HepG2 (cell line): ENCODE data around the gene ARRDC3. TPM values are rescaled to one million over a fixed set of nuclear protein-coding genes. Genes with fewer than 3 reads are reported as not detected.

ENCODE experiments used
- ARNTL ChIP-seq: sonication (generic); formaldehyde crosslinking; IDR thresholded peaks from 2 replicates; pipeline ENCODE4 v1.4.0; 2020; ENCODE audit warnings: mild to moderate bottlenecking, missing genetic modification reagents
- CBX5 ChIP-seq: sonication (generic); formaldehyde crosslinking; IDR thresholded peaks from 2 replicates; pipeline ENCODE4 v1.4.0; 2020; ENCODE audit warnings: missing genetic modification reagents, borderline replicate concordance
- ELF1 ChIP-seq: sonication (generic); formaldehyde crosslinking; IDR thresholded peaks from 2 replicates; pipeline ENCODE4 v1.4.0; 2020; ENCODE audit warnings: missing genetic modification reagents
- GATAD1 ChIP-seq: IDR thresholded peaks from 2 replicates; pipeline ENCODE4 v1.6.1; 2016; ENCODE audit warnings: missing genetic modification reagents, missing compliant biosample characterization
- HES4 ChIP-seq: sonication (generic); formaldehyde crosslinking; IDR thresholded peaks from 2 replicates; pipeline ENCODE4 v1.9.0; 2021; ENCODE audit warnings: mild to moderate bottlenecking, missing genetic modification reagents, borderline replicate concordance
- HMGXB4 ChIP-seq, 2 experiments: sonication (generic) in 1 of 2; formaldehyde crosslinking in 1 of 2; IDR thresholded peaks; 2 replicates each; pipeline versions ENCODE4 v1.4.0 to v1.6.1; 2018 to 2020; ENCODE audit warnings: missing genetic modification reagents in 2 of 2, borderline replicate concordance in 1 of 2, low read depth in 1 of 2, mild to moderate bottlenecking in 1 of 2, missing biosample characterization in 1 of 2
- IRF9 ChIP-seq: sonication (generic); formaldehyde crosslinking; IDR thresholded peaks from 2 replicates; pipeline ENCODE4 v1.8.0; 2022; ENCODE audit warnings: missing genetic modification reagents, mild to moderate bottlenecking, borderline replicate concordance
- MXI1 ChIP-seq: IDR thresholded peaks from 3 replicates; pipeline ENCODE4 v1.6.1; 2012; ENCODE audit warnings: low read depth, low read length, inconsistent platforms, borderline replicate concordance
- PBX2 ChIP-seq: IDR thresholded peaks from 2 replicates; pipeline ENCODE4 v1.6.1; 2016; ENCODE audit warnings: control low read depth
- RBAK ChIP-seq: sonication (generic); formaldehyde crosslinking; IDR thresholded peaks from 2 replicates; pipeline ENCODE4 v1.5.1; 2020; ENCODE audit warnings: mild to moderate bottlenecking, missing genetic modification reagents
- RBFOX2 ChIP-seq: fragments of 200-400 bp; formaldehyde crosslinking; IDR thresholded peaks from 2 replicates; pipeline ENCODE4 v1.6.1; 2017; ENCODE audit warnings: low read depth, mild to moderate bottlenecking, low read length
- SOX6 ChIP-seq, 2 experiments: fragments of 450-650 bp in 1 of 2; sonication (generic) in 1 of 2; formaldehyde crosslinking in 1 of 2; IDR thresholded peaks; 2 replicates each; pipeline versions ENCODE4 v1.4.0 to v1.6.1; 2017 to 2020; ENCODE audit warnings: antibody characterized with exemption in 1 of 2, mild to moderate bottlenecking in 1 of 2, missing genetic modification reagents in 1 of 2
- SP2 ChIP-seq: sonication (generic); formaldehyde crosslinking; IDR thresholded peaks from 2 replicates; pipeline ENCODE4 v1.5.1; 2020; ENCODE audit warnings: mild to moderate bottlenecking, missing genetic modification reagents
- SPEN ChIP-seq: sonication (generic); formaldehyde crosslinking; IDR thresholded peaks from 2 replicates; pipeline ENCODE4 v1.5.1; 2020; ENCODE audit warnings: low read depth, mild to moderate bottlenecking, missing genetic modification reagents
- TFDP1 ChIP-seq: IDR thresholded peaks from 2 replicates; pipeline ENCODE4 v1.6.1; 2016; ENCODE audit warnings: missing compliant biosample characterization, missing genetic modification reagents, borderline replicate concordance
- THAP11 ChIP-seq: IDR thresholded peaks from 2 replicates; pipeline ENCODE4 v1.6.1; 2016; ENCODE audit warnings: missing biosample characterization, missing genetic modification reagents
- UBTF ChIP-seq: sonication (generic); formaldehyde crosslinking; IDR thresholded peaks from 2 replicates; pipeline ENCODE4 v1.4.0; 2020; ENCODE audit warnings: mild to moderate bottlenecking, missing genetic modification reagents
- YEATS4 ChIP-seq: sonication (generic); formaldehyde crosslinking; IDR thresholded peaks from 2 replicates; pipeline ENCODE4 v1.4.0; 2020; ENCODE audit warnings: missing genetic modification reagents, borderline replicate concordance
- ZFX ChIP-seq: sonication (generic); formaldehyde crosslinking; IDR thresholded peaks from 2 replicates; pipeline ENCODE4 v1.4.0; 2020; ENCODE audit warnings: mild to moderate bottlenecking, low read depth, missing genetic modification reagents, moderate library complexity
- ZNF337 ChIP-seq: sonication (generic); formaldehyde crosslinking; IDR thresholded peaks from 2 replicates; pipeline ENCODE4 v1.5.1; 2020; ENCODE audit warnings: missing genetic modification reagents, low read depth, mild to moderate bottlenecking, borderline replicate concordance
- ZNF772 ChIP-seq: sonication (generic); formaldehyde crosslinking; IDR thresholded peaks from 2 replicates; pipeline ENCODE4 v1.5.0; 2020; ENCODE audit warnings: mild to moderate bottlenecking, missing genetic modification reagents
- ZNF792 ChIP-seq: IDR thresholded peaks from 2 replicates; pipeline ENCODE4 v1.6.1; 2016
- polyA plus RNA-seq, 8 experiments: library from polyadenylated mRNA; depleted of rRNA in 3 of 8; stranded (reverse) in 7 of 8; unstranded in 1 of 8; fragments of >200 nt; fragmentation: Illumina TruSeq in 4 of 8; extraction: Trizol in 4 of 8; gene quantifications; 2 replicates each; pipeline versions ENCODE4 v1.2.1 to v1.2.3, GENCODE V29; 2011 to 2016; ENCODE audit warnings: low read depth in 4 of 8, missing spikeins in 1 of 8, mixed read lengths in 1 of 8; ENCODE audit not compliant: insufficient read depth in 1 of 8
- total RNA-seq, 5 experiments: library from RNA; depleted of rRNA; stranded (reverse); fragments of >200 nt; fragmentation: Illumina TruSeq; extraction: Trizol; gene quantifications; 2 replicates each; pipeline ENCODE4 v1.2.3, GENCODE V29; 2016; ENCODE audit warnings: low read depth in 1 of 5

ARRDC3 gene
- total and polyA plus RNA-seq, 2 of the 13 experiments (the other 11 are each of a cell fraction or from before 2014, with no cell fraction given): 3.4 to 24.4 TPM

GRCh38 chr5:91379914-91380490 lies 3.1 kb downstream of the ARRDC3 start (continued):
- peak; percentile 89 for TF ChIP-seq PBX2 (CRISPR knock-in tag)
- peak; percentile 41; the same call in 1 of the 2 replicates for TF ChIP-seq ZNF772 (CRISPR knock-in tag)
- peak; percentile 68 for TF ChIP-seq ELF1
- peak; percentile 63 for TF ChIP-seq RBFOX2
- TF ChIP-seq SPEN (CRISPR knock-in tag): peak; percentile 50; the same call in 1 of the 2 replicates
- TF ChIP-seq MXI1: peak; percentile 8; the same call in 1 of the 3 replicates
- TF ChIP-seq SP2: peak; percentile 80
- TF ChIP-seq ARNTL (CRISPR knock-in tag): no peak
- TF ChIP-seq UBTF (CRISPR knock-in tag): no peak
- TF ChIP-seq GATAD1 (CRISPR knock-in tag): peak; percentile 36; the same call in 1 of the 2 replicates
- TF ChIP-seq ZFX (CRISPR knock-in tag): 0 out of 2 replicates have a peak, but pooled peaks have one; percentile 5
- 0 out of 2 replicates have a peak, but pooled peaks have one; percentile 21 for TF ChIP-seq IRF9
- peak; percentile 56 for TF ChIP-seq TFDP1 (CRISPR knock-in tag)
- TF ChIP-seq SOX6 (IDR thresholded peaks at IDR 0.05): no peak
- TF ChIP-seq SOX6 (CRISPR knock-in tag; IDR thresholded peaks at IDR 0.05): 0 out of 2 replicates have a peak, but pooled peaks have one; percentile 4
- TF ChIP-seq ZNF792 (CRISPR knock-in tag): 0 out of 2 replicates have a peak, but pooled peaks have one; percentile 6
- peak; percentile 56; the same call in 1 of the 2 replicates for TF ChIP-seq THAP11 (CRISPR knock-in tag)
- TF ChIP-seq YEATS4 (CRISPR knock-in tag): peak; percentile 65; the same call in 1 of the 2 replicates
- 0 out of 2 replicates have a peak, but pooled peaks have one; percentile 5 for TF ChIP-seq ZNF337 (CRISPR knock-in tag)
- peak; percentile 34; the same call in 1 of the 2 replicates for TF ChIP-seq HES4
- TF ChIP-seq RBAK (CRISPR knock-in tag): no peak
- no peak for TF ChIP-seq CBX5 (CRISPR knock-in tag)
- TF ChIP-seq HMGXB4 (CRISPR knock-in tag; IDR thresholded peaks at IDR 0.05; ENCODE audit: borderline replicate concordance in 1 of 2, low read depth in 1 of 2): peak in 1 of 2 experiments; percentile 20; a peak in 1 of 4 replicates
